ENCODE data around the gene CHMP2A.

- TF ChIP-seq POLR2A (IDR thresholded peaks at IDR 0.05) (no peak), POLR2AphosphoS5 (IDR thresholded peaks at IDR 0.05) (no peak)
These were observed 39.6 kb downstream of the CHMP2A start for GRCh38 chr19:58515259-58515658.
